GM12878 (cell line): ENCODE data around the gene PPIL6. TPM values are rescaled to one million over a fixed set of nuclear protein-coding genes. Genes with fewer than 3 reads are reported as not detected.
A peak's percentile ranks its signal among the peaks of the same experiment; 100 is the strongest.

Experiments used
- BCL3 ChIP-seq: IDR thresholded peaks from 2 replicates; pipeline ENCODE4 v1.6.1; 2011; ENCODE audit warnings: borderline replicate concordance, low read depth, mild to moderate bottlenecking, moderate library complexity, low read length; ENCODE audit not compliant: insufficient read depth, poor library complexity, severe bottlenecking
- CHD4 ChIP-seq: fragments of 200-600 bp; sonication (generic); IDR thresholded peaks from 2 replicates; pipeline ENCODE4 v1.6.1; 2016; ENCODE audit warnings: mild to moderate bottlenecking
- DPF2 ChIP-seq: fragments of 450-650 bp; IDR thresholded peaks from 2 replicates; pipeline ENCODE4 v1.6.1; 2017; ENCODE audit warnings: mild to moderate bottlenecking
- E4F1 ChIP-seq: fragments of 450-650 bp; IDR thresholded peaks from 2 replicates; pipeline ENCODE4 v1.6.1; 2018; ENCODE audit warnings: borderline replicate concordance, mild to moderate bottlenecking; ENCODE audit not compliant: partially characterized antibody
- EED ChIP-seq: sonication (generic); IDR thresholded peaks from 2 replicates; pipeline ENCODE4 v1.6.1; 2016; ENCODE audit warnings: antibody characterized with exemption, low read depth
- EP300 ChIP-seq, 2 experiments: fragments of 150-350 bp in 1 of 2; IDR thresholded peaks; 2 replicates each; pipeline ENCODE4 v1.6.1; 2011 to 2012; ENCODE audit warnings: low read depth in 2 of 2, low read length in 2 of 2, borderline replicate concordance in 1 of 2, improper control_type of control experiment in 1 of 2, inconsistent platforms in 1 of 2; ENCODE audit not compliant: control insufficient read depth in 1 of 2
- IRF3 ChIP-seq: fragments of 450-650 bp; IDR thresholded peaks from 2 replicates; pipeline ENCODE4 v1.6.1; 2014; ENCODE audit warnings: mild to moderate bottlenecking
- NFYA ChIP-seq: IDR thresholded peaks from 2 replicates; pipeline ENCODE4 v1.6.1; 2011; ENCODE audit warnings: low read depth, mild to moderate bottlenecking, low read length, improper control_type of control experiment, borderline replicate concordance
- POLR2A ChIP-seq: IDR thresholded peaks from 2 replicates; pipeline ENCODE4 v1.6.1; 2011; ENCODE audit warnings: low read depth, mild to moderate bottlenecking, low read length
- POU2F2 ChIP-seq: IDR thresholded peaks from 3 replicates; pipeline ENCODE4 v1.6.1; 2011; ENCODE audit warnings: low read depth, mild to moderate bottlenecking, low read length, borderline replicate concordance
- RB1 ChIP-seq: fragments of 450-650 bp; formaldehyde crosslinking; IDR thresholded peaks from 2 replicates; pipeline ENCODE4 v1.6.1; 2017; ENCODE audit warnings: mild to moderate bottlenecking, borderline replicate concordance
- SREBF2 ChIP-seq: IDR thresholded peaks from 2 replicates; pipeline ENCODE4 v1.6.1; 2012; ENCODE audit warnings: mild to moderate bottlenecking, low read length
- WRNIP1 ChIP-seq: IDR thresholded peaks from 2 replicates; pipeline ENCODE4 v1.6.1; 2011; ENCODE audit warnings: low read depth, low read length, improper control_type of control experiment, borderline replicate concordance
- ZSCAN29 ChIP-seq: fragments of 450-650 bp; IDR thresholded peaks from 2 replicates; pipeline ENCODE4 v1.6.1; 2017; ENCODE audit warnings: mild to moderate bottlenecking, moderate library complexity
- polyA plus RNA-seq, 11 experiments: library from polyadenylated mRNA; depleted of rRNA in 4 of 11; unstranded in 6 of 11; stranded (reverse) in 5 of 11; fragments of >200 nt; fragmentation: Nextera tagmentation in 4 of 11; fragmentation: Illumina TruSeq in 1 of 11; extraction: Ambion mirVana in 4 of 11; extraction: Trizol in 1 of 11; gene quantifications; 1 replicate in 1 of 11; 2 replicates in 10 of 11; pipeline versions ENCODE4 v1.2.1 to v1.2.3, GENCODE V29; 2011 to 2016; ENCODE audit warnings: inconsistent platforms in 2 of 11, missing spikeins in 2 of 11, low read depth in 1 of 11
- total RNA-seq, 4 experiments: library from RNA; depleted of rRNA in 3 of 4; stranded (reverse); fragments of >200 nt in 3 of 4; fragmentation: Illumina TruSeq in 1 of 4; extraction: Trizol in 1 of 4; gene quantifications; 2 replicates each; pipeline versions ENCODE4 v1.2.1 to v1.2.3, GENCODE V29; 2013 to 2021
- TF ChIP-seq, protein P1 (sequence below): fragments of 450-650 bp; formaldehyde crosslinking; IDR thresholded peaks from 2 replicates; pipeline ENCODE4 v1.4.0; 2020; ENCODE audit warnings: mild to moderate bottlenecking, moderate library complexity
- TF ChIP-seq, protein P2 (sequence below): fragments of 450-650 bp; IDR thresholded peaks from 2 replicates; pipeline ENCODE4 v1.6.1; 2017; ENCODE audit warnings: borderline replicate concordance
- TF ChIP-seq, protein P3 (sequence below): IDR thresholded peaks from 2 replicates; pipeline ENCODE4 v1.6.1; 2011; ENCODE audit warnings: borderline replicate concordance, low read depth, mild to moderate bottlenecking, moderate library complexity, mixed read lengths, low read length; ENCODE audit not compliant: insufficient read depth; ENCODE audit errors: extremely low read length

The PPIL6 gene
- total and polyA plus RNA-seq, 10 of the 15 experiments (the other 5 are each of a cell fraction or from before 2014, with no cell fraction given), result 0.01 to 0.26 (median 0.12) TPM; not detected in 5

GRCh38 chr6:109381747-109382575, 58.5 kb downstream of the PPIL6 start, which contains the start of gene CD164 (continued):
- no peak for TF ChIP-seq EP300 (IDR thresholded peaks at IDR 0.05; ENCODE audit: borderline replicate concordance in 1 of 2, control insufficient read depth in 1 of 2, low read depth in 2 of 2, low read length in 2 of 2)
- TF ChIP-seq BCL3, result peak; percentile 3
- TF ChIP-seq, protein P1, sequence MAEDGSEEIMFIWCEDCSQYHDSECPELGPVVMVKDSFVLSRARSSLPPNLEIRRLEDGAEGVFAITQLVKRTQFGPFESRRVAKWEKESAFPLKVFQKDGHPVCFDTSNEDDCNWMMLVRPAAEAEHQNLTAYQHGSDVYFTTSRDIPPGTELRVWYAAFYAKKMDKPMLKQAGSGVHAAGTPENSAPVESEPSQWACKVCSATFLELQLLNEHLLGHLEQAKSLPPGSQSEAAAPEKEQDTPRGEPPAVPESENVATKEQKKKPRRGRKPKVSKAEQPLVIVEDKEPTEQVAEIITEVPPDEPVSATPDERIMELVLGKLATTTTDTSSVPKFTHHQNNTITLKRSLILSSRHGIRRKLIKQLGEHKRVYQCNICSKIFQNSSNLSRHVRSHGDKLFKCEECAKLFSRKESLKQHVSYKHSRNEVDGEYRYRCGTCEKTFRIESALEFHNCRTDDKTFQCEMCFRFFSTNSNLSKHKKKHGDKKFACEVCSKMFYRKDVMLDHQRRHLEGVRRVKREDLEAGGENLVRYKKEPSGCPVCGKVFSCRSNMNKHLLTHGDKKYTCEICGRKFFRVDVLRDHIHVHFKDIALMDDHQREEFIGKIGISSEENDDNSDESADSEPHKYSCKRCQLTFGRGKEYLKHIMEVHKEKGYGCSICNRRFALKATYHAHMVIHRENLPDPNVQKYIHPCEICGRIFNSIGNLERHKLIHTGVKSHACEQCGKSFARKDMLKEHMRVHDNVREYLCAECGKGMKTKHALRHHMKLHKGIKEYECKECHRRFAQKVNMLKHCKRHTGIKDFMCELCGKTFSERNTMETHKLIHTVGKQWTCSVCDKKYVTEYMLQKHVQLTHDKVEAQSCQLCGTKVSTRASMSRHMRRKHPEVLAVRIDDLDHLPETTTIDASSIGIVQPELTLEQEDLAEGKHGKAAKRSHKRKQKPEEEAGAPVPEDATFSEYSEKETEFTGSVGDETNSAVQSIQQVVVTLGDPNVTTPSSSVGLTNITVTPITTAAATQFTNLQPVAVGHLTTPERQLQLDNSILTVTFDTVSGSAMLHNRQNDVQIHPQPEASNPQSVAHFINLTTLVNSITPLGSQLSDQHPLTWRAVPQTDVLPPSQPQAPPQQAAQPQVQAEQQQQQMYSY (CRISPR knock-in tag), result 0 out of 2 replicates have a peak, but pooled peaks have one; percentile 19
- TF ChIP-seq NFYA, result no peak
- peak; percentile 72; the same call in 1 of the 2 replicates for TF ChIP-seq DPF2
- TF ChIP-seq WRNIP1, result no peak
- no peak for TF ChIP-seq EED
- no peak for TF ChIP-seq ZSCAN29
- TF ChIP-seq IRF3, result no peak
- TF ChIP-seq SREBF2, result no peak
- TF ChIP-seq E4F1, result no peak
- TF ChIP-seq RB1, result peak; percentile 36; the same call in 1 of the 2 replicates
- TF ChIP-seq POU2F2, result peak; percentile 48; the same call in 2 of the 3 replicates
- no peak for TF ChIP-seq CHD4
- peak; percentile 98 for TF ChIP-seq POLR2A
- TF ChIP-seq, protein P2, sequence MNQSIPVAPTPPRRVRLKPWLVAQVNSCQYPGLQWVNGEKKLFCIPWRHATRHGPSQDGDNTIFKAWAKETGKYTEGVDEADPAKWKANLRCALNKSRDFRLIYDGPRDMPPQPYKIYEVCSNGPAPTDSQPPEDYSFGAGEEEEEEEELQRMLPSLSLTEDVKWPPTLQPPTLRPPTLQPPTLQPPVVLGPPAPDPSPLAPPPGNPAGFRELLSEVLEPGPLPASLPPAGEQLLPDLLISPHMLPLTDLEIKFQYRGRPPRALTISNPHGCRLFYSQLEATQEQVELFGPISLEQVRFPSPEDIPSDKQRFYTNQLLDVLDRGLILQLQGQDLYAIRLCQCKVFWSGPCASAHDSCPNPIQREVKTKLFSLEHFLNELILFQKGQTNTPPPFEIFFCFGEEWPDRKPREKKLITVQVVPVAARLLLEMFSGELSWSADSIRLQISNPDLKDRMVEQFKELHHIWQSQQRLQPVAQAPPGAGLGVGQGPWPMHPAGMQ, result no peak
- TF ChIP-seq, protein P3, sequence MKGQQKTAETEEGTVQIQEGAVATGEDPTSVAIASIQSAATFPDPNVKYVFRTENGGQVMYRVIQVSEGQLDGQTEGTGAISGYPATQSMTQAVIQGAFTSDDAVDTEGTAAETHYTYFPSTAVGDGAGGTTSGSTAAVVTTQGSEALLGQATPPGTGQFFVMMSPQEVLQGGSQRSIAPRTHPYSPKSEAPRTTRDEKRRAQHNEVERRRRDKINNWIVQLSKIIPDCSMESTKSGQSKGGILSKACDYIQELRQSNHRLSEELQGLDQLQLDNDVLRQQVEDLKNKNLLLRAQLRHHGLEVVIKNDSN, result peak; percentile 89
